ENCODE measurements around the gene SCAMP5.

- TF ChIP-seq CTCF (IDR thresholded peaks at IDR 0.05) (no peak), POLR2A (IDR thresholded peaks at IDR 0.05) (no peak), EP300 (IDR thresholded peaks at IDR 0.05; ENCODE audit: low read depth) (no peak), POLR2AphosphoS5 (IDR thresholded peaks at IDR 0.05) (no peak)
These were observed 49.0 kb downstream of the SCAMP5 start for GRCh38 chr15:75044258-75044878.
